NB4 (cell line): ENCODE data around the gene DPP8.

Experiments
- DNase-seq: peaks from one replicate; pipeline ENCODE4 v3.0.0; 2010; ENCODE audit warnings: low read depth
- H3K4me3 ChIP-seq: one replicate; pipeline ENCODE4 v1.5.1; 2011; ENCODE audit warnings: mild to moderate bottlenecking, low read depth, low read length, moderate library complexity
- CTCF ChIP-seq: IDR thresholded peaks from one replicate; pipeline ENCODE4 v1.5.1; 2012; ENCODE audit warnings: low read depth, low read length
- MAX ChIP-seq: IDR thresholded peaks from 2 replicates; pipeline ENCODE4 v1.6.1; 2011; ENCODE audit warnings: low read depth, low read length
- MYC ChIP-seq: IDR thresholded peaks from 2 replicates; pipeline ENCODE4 v1.6.1; 2011; ENCODE audit warnings: low read depth, low read length
- POLR2A ChIP-seq: IDR thresholded peaks from 2 replicates; pipeline ENCODE4 v1.6.1; 2011; ENCODE audit warnings: mild to moderate bottlenecking; ENCODE audit not compliant: insufficient read length; ENCODE audit errors: extremely low read depth

Gene DPP8

GRCh38 chr15:65426216-65426853, 91.2 kb downstream of the DPP8 start:
- no peak for DNase-seq
- no peak overlapping the region for H3K4me3 ChIP-seq
- no peak for TF ChIP-seq POLR2A
- TF ChIP-seq MYC: no peak
- no peak for TF ChIP-seq CTCF
- TF ChIP-seq MAX: no peak

GRCh38 chr15:65424683-65425082, 92.8 kb downstream of the DPP8 start:
- DNase-seq: no peak
- H3K4me3 ChIP-seq: no peak overlapping the region
- TF ChIP-seq CTCF (no peak), MYC (no peak), MAX (no peak), POLR2A (no peak)

- DNase-seq: peak; percentile 51
- TF ChIP-seq CTCF (no peak), MAX (no peak), POLR2A (no peak), MYC (no peak)
- no peak overlapping the region for H3K4me3 ChIP-seq
Measured at GRCh38 chr15:65423976-65424679, 93.4 kb downstream of the DPP8 start.

GRCh38 chr15:65423150-65423975, 94.1 kb downstream of the DPP8 start:
- H3K4me3 ChIP-seq: no peak overlapping the region
- TF ChIP-seq POLR2A (no peak), CTCF (no peak), MAX (no peak), MYC (no peak)
- no peak for DNase-seq

GRCh38 chr15:65421360-65422215, 95.9 kb downstream of the DPP8 start:
- peak; percentile 93 for DNase-seq
- peak overlapping the region; percentile 64 for H3K4me3 ChIP-seq

More at GRCh38 chr15:65421360-65422215, 95.9 kb downstream of the DPP8 start:
- no peak for TF ChIP-seq CTCF
- TF ChIP-seq MAX: peak; percentile 69
- TF ChIP-seq POLR2A: peak; percentile 39
- TF ChIP-seq MYC: peak; percentile 43
